GM19455 (cell line): ENCODE measurements around the gene ZNF326.
"Not testable (repeated sequence)": the region's sequence is repeated elsewhere in the genome, so short reads cannot be mapped to it uniquely, and the experiment has no call there.

Experiments
- ATAC-seq: cut with Tn5 transposase; IDR thresholded peaks from one replicate; pipeline ENCODE4 v1.9.1; 2021; ENCODE audit not compliant: unreplicated experiment

The ZNF326 gene

DNA sequence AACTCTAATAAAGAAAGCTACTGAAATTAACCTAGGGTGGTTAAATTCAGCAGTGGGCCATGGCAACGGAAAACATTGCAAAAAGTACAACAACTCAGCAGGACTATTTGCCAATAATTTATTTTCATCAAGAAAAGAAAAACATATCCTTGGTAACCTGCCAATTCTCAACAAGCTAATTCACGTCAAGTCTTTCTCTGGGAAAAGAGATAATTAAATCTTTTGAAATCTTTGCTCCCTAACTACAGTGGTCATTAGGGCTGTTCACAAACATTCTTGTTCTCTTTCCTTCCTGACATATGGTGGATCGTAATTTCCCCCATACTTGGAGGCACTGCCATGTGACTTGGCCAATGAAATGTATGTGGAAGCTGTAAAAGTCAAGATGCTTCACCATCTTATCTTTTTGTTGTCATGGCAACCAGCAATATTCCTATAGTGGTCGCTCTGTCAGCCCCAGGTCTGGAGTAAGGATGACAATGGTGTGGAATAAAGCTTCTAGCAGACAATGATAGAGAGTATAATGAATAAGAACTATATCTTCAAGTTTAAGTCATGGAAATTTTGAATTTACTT is 29.6 kb upstream of the ZNF326 start:
- no peak for ATAC-seq

DNA sequence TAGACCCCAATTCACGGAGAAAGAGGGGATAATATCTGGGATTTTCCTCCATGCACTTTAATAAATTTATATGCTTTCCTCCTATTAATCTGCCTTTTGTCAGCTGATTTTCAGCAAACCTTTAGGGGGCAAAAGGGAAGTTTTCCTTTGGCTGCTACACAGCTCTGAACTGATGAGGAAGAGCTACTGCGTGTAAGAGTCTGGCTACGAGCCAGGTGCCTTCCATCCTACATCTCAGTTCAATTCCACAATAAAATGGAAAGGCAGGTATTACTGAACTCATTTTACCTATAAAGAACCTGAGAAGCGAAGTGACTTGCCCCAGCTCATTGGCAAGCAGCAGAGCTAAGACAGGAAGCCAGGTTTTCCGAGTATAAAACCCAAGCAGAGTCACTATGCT is 28.3 kb upstream of the ZNF326 start:
- no peak for ATAC-seq

DNA sequence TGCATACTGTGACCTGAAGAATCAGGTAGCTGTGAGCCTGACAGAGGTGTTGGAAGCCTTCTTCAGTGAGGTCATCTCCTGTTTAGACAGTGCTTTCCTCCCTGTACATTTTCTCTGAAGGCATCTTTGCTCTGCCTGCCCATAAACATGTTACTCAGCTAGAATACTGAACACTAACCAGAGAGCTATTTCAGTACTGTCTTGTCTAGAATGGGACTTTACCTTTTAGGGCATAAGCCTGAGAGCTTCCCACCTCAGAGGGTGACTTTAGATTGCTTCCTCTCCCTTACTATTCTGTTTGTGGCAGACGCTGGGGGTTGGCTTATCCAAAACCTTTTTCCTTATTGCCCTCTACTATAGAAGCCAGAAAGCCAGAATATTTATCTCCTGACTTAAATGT is 23.3 kb upstream of the ZNF326 start:
- ATAC-seq = no peak

DNA sequence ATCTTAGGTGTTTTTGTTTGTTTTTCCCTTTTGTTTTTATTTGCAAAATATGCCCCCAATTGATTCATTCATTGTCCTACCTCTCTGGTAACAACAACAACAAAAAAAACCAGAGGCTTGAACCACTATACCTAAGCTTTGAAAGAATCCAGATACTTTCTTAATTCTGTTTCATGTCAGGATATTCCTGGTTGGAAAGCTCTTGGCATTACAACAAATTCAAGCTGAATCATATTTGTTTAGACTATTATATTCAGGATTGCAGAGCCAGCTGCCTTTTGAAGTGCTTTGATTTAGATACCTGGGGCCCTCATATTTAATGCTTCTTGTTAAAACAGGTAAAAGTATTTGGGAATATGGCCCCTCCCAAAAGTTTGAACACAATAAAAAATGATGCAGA is 22.9 kb upstream of the ZNF326 start:
- ATAC-seq = no peak

DNA sequence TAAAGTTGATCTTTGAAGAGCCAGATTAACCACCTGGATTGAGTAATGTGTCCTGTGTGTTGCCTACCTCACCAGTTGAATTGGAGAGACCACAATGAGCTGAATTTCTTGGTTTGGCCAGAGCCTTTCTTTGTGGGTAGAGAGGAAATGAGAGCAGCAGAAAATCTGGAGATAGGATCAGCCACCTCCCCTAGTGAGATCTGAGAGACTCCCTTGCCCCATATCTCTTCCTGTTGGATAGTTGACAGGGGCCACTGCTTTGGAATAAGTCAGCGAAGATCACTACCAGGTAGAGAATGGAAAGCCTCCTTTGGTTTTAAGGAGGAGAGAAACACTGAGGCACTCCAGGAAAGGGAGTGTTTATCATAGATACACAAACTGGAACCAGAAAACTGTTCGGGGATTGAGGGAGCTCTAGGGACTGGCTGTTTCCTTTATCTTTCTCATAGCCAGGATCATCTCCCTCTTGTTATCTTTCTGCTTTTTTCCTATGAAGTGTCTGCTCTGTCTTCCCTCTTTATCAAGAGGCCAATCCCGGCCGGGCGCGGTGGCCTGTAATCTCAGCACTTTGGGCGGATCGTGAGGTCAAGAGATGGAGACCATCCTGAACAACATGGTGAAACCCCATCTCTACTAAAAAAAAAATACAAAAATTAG is 21.3 kb upstream of the ZNF326 start:
- no peak for ATAC-seq

DNA sequence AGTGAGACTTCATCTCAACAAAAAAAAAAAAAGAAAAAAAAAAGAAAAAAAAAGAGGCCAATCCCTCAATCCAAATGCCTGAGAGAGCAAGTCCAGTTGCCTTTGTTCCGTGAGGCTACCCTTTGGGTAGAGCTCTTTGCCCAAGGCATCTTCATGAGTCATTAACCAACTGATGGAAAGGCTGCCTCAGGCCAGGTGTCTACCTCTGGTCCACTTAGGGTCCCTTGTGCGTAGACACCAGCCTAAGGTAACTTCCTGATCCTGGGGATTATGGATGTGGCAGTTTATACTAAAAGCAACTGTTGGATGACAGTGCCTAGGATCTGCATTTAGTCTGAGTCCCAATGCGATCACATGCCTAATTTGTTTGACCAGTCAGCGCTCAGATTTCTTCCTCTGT is 20.7 kb upstream of the ZNF326 start:
- ATAC-seq = no peak

DNA sequence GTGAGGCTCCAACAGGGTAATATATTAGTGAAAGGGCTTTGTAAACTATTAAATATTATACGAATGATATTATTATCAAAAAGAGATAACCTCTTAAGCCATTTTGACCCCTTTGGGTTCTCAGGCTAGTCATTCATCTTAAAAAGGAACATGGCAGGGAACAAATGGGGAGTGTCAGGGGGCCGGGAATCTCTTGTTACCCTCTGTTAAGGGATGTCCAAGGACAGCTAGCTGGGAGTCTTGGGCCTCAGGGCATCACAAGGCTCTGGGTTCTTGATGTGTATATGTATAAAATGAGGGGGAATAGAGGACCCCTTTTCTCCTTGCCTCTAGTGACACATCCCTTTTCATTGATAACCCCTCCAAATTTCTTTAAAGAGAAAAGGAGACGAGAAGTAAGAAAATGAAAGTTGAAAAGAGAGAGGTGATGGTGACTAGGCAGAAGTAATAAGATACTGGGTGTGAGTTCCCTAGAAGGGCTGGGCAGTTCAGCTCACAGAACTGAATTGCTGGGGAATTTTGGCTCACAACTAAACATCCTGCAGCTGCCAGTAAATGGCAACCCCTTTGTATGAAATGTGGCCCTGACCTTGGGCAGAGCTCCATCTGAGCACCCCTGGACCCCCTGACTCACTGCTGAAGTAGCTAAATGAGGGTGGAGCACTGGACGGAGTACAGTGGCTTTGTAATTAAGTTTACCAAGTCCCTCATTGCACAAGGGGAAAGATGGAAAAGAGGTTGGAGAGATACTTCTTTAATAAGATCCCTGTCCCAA is 20.0 kb upstream of the ZNF326 start:
- ATAC-seq = no peak

DNA sequence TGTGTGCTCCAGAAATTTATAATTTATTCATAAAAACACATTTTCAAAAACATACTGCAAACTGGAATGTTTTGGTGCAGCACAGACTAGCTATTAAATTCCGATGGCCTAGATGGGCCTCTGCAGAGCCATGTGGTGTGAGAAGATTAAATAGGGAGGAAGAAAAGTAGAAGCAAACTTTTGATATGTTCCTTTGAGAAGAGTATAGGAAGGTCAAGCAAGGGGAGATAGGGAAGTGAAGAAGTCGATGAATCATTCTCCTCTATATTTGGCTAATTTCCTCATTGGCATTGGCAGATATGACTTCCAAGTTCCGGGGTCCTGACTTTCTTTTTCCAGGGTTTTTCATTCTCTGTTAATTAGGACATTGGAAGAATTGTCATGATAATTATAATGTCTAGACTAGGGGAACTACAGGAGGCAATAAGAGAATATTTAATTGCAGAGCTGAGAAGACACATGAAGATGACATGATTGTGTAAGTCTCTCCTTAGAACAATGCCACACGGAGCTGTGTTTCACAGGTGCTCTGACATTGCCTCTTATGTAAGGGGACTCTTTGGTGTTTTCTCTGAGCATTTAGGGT is 19.3 kb upstream of the ZNF326 start:
- ATAC-seq = no peak

DNA sequence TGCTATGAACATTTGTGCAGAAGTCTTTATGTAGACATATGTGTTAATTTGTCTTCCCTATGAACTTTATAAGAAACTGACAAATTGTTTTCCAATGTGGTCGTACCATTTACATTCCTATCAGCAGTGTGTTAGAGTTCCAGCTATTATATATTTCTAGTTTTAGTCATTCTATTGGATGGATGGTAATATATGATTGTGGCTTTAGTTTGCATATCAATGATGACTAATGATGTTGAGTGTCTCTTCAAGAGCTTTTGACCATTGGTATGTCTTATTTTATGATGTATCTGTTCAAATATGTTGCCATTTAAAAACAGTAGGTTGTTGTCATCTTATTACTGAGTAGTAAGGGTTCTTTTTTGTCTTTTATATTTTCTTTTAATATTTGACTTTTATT is 16.2 kb upstream of the ZNF326 start:
- ATAC-seq = no peak

DNA sequence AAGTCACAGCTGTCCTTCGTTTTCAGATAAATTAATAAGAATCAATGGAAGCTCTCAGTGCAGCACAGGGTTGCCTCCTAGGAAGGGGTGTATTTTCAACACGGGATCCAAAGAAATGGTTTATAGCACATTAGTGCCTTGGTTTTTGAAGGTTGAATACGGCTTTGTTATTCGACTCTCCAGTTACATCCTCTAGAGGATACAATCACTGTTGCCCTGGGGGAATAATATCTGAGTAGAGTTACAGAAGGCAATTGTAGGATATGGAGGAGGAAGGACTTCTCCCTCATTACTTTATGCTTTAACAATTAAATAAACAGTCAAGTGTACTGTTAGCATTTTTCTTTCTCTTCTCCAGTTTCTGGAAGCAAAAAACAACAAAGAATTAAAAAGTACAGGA is 14.3 kb upstream of the ZNF326 start:
- no peak for ATAC-seq

DNA sequence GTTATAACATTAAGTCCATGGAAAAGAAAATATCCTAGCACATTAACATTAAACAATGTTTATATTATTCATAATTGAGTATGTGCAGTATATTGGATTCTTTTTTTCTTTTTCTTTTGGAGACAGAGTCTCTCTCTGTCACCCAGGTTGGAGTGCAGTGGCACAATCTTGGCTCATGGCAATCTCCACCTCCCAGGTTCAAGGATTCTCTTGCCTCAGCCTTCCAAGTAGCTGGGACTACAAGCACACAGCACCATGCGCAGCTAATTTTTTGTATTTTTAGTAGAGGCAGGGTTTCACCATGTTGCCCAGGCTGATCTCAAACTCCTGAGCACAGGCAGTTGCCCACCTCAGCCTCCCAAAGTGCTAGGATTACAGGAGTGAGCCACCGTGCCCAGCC is 12.1 kb upstream of the ZNF326 start:
- ATAC-seq = not testable (repeated sequence)

DNA sequence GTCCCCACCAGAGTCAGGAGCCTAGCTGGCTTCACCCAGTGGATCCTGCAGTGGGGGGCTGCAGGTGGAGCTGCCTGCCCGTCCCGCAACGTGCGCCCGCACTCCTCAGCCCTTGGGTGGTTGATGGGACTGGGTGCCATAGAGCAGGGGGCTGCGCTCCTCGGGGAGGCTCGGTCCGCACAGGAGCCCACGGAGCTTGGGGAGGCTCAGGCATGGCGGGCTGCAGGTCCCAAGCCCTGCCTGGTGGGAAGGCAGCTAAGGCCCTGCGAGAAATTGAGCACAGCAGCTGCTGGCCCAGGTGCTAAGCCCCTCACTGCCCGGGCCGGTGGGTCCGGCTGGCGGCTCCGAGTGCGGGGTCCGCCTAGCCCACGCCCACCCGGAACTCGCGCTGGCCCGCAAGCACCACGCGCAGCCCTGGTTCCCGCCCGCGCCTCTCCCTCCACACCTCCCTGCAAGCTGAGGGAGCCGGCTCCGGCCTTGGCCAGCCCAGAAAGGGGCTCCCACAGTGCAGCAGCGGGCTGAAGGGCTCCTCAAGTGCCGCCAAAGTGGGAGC is 10.3 kb upstream of the ZNF326 start:
- not testable (repeated sequence) for ATAC-seq

DNA sequence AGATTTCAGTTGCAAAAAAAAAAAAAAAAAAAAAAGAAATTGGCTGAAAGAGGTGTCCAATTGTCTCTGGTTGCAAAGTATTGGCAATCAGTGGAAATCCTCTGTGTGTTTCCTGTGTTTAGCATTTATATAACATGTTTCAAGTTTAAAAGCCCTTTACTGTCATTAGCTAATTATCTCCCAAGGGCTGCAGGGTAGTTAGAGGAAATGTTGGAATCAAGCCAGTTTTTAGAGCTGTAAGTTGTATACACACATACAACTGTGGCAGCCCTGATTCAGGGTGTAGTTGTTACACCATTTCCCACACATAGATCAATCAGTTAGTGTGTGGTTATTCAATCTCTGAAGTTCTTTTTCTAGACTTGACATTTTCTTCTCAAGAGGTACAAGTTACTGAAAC is 8.9 kb upstream of the ZNF326 start:
- no peak for ATAC-seq

DNA sequence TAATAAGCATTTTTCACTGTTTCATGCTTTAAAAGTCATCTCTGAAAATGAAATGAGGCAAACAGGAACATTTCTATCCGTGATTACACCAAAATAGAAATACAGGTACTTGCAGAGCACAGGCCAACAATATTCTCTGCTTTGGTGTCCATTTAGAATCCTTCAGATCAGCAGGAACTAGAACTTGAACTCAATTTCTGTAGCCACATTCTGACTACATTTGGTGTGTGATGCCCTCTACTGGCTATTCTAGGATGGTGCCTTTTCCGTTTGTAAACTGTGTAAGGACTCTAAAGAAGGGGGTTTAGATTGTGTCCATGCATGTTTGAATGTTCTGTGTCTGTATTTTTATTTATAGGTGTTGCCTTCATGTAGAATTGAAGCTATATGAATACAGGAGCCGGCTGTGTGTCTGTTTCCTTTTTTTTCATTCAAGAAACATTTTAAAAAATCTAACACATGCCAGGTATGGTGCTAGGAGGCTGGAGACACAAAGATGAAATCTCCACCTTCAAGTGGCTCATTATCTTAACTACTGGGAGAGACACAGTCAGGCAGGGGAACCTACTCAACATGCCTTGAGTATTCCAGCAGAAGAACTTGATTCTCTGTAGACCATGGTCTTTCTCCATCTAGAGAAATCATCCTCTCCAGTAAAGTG is 7.6 kb upstream of the ZNF326 start:
- peak; percentile 89 for ATAC-seq

DNA sequence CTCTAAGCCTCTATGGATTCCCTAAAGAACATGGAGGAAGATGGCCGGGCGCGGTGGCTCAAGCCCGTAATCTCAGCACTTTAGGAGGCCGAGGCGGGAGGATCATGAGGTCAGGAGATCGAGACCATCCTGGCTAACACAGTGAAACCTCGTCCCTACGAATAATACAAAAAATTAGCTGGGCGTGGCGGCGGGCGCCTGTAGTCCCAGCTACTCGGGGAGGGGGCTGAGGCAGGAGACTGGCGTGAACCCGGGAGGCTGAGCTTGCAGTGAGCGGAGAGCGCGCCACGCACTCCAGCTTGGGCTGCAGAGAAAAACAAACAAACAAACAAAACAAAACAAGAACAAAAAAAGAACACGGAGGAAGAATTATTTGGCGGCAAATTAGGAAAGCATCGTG is 5.8 kb upstream of the ZNF326 start:
- ATAC-seq = no peak

DNA sequence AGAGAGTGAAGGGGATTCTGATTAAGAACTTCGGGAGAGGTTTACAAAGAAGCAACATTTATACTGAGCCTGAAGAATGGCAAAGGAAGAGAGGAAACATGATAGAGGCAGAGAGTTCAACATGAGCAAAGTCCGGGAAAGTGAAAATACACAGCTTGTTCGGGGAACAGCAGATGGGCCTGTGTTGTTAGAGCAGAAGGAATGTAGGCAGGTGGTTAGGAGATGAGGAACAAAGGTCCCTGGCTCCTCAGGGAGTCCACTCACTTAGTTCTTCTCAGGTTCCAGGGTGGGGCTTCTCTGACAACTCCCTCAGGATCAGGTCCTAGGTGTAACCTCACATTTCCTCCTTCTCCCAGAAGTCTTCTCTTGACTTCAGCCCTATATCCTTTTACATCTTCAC is 5.1 kb upstream of the ZNF326 start:
- no peak for ATAC-seq

DNA sequence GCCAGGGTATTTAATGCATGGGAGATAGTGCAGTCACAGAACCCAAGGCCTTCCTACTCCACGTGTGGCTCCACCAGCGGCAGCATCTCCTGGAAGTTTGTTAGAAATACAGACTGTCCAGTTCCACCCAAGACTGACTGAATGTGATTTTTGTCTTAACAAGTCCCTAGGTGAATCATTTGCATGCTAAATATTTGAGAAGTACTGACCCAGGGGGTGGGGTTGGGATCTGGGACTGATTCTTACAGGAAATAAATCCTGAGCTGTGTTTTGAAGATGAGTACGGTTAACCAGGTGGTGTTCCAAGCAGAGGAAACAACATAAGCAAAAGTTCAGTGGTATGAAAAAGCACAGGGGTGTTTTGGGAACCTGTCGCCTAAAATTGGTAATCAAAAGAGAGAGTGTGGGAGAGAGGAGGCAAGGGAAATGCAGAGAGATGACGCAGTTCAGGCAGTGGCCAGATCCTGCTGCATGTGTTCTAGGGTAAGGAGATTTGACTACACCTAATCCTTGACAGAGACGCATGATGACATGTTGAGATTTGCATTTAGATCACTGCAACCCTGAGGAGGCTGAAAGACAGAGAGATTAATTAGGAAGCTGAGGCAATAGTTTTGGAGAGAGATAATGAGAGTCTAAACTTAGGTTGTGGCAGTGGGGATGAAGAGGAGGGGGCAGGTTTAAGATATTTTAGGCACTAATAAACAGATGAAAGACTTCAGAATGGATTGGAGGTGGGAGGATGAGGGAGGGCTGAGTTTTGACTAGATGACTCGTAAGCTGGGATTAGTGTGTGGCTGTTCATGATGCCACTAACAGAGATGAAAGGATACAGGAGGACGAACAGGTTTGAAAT is 3.7 kb upstream of the ZNF326 start:
- ATAC-seq = no peak

DNA sequence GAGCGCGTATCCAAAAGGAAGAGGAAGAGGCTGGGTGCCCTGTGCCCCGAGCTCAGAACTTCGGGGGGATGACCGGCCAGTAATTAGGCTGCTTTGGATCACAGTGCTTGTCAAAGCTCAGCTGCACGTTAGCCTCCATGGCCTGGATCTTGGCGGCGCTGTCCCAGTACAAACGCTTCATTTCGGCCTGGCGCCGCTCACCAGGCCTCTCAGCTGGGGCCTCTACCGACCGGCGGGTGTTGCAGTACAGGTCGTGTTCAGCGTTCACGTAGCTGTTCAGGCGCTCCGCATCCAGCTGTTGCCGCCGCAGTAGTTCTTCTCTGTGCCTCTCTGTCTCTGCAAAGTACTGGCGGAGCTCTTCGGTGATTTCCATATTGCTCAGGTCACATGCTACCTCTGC is 1.4 kb upstream of the ZNF326 start:
- no peak for ATAC-seq

DNA sequence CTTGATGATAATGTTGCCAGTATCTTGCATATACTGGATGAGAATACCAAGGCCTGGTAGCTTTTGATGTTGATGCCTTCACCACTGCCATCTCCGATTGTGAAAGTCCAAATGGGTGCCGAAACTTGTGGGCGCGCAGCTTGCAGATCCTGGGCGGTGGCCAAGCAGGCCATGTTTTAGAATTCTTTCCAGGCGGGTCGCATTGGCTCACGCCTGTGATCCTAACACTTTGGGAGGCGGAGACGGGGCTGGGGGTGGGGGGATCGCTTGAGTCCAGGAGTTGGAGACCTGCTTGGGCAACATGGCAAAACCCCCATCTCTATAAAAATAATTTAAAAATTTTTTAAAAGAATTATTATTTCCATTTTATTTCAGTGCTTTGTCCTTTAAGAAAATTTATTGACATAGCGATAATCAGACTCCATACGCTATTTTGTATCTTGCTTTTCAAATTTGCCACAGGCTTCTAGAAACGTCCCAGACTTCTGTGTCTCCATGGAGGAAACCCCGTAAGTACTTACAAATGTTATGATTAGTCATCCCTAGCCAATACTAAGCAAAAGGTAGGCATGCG is 592 bp upstream of the ZNF326 start:
- no peak for ATAC-seq
